K562 treated with DMSO at 1 percent for 24 hours (cell line): Measurements from ENCODE around the gene RMDN3. TPM values are rescaled to one million over a fixed set of nuclear protein-coding genes. Genes with fewer than 3 reads are reported as not detected.

Source experiments
- total RNA-seq: library from RNA; unstranded; fragments of 300-600 nt; gene quantifications from 2 replicates; pipeline ENCODE4 v1.2.3, GENCODE V29; 2022; ENCODE audit warnings: low read depth; ENCODE audit not compliant: insufficient read depth

RMDN3 gene, protein sequence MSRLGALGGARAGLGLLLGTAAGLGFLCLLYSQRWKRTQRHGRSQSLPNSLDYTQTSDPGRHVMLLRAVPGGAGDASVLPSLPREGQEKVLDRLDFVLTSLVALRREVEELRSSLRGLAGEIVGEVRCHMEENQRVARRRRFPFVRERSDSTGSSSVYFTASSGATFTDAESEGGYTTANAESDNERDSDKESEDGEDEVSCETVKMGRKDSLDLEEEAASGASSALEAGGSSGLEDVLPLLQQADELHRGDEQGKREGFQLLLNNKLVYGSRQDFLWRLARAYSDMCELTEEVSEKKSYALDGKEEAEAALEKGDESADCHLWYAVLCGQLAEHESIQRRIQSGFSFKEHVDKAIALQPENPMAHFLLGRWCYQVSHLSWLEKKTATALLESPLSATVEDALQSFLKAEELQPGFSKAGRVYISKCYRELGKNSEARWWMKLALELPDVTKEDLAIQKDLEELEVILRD
- total RNA-seq, result 45.3 and 54.5 TPM in 2 replicates

DNA sequence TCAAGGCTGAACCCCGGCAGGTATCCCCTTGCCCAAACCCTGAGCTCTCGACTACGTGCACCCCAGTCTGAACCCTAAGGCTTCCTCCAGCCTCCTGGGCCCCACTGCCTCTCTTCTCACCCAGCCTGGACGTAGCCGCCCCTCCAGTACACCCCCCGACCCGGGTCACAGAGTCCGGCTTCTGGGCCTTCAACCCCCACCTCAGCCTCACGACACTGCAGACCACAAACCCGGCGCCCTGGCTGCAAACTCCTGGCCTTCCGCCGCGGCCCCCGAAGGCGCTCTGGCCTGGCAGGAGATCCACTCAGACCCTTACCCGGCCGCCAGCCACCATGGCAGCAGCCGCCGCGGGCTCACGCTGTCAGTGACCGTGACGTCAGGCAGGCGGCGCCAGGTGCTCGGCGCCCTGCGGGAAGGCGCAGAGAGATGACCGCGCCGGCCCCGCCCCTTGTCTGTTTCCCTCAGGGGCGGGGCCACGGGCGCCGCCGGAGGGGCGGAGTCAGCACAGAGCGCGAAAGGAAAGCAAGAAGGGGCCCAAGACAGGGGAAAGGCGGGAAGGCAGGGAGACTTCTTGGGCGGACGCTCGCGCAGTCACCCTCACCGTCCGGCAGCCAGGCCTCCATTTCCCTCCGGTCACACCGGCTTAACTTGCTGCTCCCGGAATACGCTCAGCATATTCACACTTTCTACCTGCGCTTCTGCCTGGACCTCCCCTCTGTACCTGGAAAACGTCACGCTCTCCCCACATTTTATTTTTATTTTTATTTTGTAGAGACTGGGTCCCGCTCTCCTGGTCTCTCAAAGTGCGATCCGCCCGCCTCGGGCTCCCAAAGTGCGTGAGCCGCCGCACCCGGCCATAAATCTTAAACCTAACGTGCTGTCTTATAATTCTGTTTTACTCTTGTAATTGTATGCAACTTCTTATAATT is at the start of gene RMDN3:
RMDN3 (minus strand) TSS at position 372 of the 929 bp plus-strand sequence. CDS start 471 bp downstream, outside the sequence.

DNA sequence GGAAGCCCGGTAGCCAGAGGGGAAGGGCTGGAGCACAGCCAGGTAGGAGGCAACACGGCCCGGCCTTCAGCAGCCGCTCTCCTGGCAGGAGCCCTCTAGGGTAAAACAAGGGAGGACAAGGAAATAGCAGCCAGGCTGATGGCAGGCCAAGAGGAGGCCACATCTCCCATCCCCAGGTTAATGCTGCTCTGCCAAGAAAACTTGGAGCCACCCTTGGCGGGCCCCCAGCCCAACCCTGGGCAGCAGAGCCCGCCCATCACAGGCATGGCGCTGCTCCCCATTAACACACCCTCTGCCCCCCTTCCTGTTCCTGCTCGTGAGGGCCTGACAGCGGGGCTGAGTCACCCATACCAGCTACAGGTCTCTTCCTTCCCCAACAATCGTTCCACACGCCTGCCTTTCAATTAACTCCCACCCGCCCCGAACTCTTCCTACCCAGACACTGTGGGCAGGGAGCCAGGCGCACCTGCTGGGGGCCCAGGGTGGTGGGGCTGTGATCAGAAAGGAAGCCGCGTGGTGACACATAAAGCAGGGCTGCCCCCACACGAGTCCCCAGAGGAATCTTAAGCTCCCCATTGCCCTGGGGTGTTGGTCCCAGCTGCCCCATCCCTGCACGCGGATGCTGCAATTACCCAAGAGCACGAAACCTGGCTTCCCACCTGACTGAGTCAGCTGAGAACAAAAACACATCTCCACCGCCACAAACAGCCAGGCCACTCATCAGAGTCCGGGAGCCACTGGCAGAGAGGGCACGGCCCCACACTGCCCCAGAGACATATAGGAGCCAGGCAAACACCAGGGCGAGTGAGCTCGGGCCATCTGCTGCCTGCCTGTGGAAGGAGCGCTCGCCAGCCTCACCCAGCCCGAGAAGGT is 14.5 kb upstream of the RMDN3 start, which contains the start of gene C15orf62:
C15orf62 (plus strand) TSS at position 707 of the 873 bp plus-strand sequence. CDS start 516 bp downstream, outside the sequence.

DNA sequence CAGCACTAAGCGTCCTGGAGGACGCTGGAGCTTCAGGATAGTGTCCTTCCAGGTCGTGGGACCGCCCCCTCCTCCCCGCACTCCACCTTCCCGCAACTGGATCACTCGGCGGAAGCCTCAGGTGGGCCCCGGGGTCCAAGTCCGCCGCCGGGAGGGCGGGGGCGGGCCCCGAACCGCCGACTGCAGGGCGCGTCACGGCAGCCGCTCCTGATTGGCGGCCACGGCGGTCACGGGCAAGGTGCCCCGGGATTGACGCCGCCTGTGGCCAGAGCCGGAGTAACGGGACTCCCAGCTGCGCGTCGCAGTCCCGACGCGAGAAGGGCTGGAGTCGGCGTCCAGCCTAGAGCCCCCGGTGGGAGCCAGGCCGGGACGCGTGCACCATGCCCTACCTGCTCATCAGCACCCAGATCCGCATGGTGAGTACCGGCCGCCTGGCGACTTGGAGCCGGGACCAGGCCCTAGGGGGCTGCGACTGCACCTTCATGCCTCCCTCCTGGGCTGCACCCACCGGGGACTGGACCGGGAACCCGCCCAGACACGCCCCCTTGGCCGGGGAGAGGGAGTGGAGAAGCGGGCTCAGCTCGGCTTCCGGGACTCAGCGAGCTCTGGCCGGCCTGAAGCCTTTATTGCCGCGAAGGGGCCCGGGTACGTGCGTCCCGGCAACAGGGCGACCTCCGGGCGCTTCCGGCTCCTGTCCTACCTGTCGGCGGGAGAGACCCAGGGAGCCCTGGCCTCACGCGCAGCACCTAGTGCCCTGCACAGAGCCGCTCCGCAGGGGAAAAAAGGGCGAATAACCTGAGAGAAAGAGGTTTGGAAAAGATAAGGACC is 9.0 kb upstream of the RMDN3 start, which contains the start of gene GCHFR:
GCHFR (plus strand) TSS at position 268 of the 828 bp plus-strand sequence; CDS start at position 381, 113 bp downstream.

DNA sequence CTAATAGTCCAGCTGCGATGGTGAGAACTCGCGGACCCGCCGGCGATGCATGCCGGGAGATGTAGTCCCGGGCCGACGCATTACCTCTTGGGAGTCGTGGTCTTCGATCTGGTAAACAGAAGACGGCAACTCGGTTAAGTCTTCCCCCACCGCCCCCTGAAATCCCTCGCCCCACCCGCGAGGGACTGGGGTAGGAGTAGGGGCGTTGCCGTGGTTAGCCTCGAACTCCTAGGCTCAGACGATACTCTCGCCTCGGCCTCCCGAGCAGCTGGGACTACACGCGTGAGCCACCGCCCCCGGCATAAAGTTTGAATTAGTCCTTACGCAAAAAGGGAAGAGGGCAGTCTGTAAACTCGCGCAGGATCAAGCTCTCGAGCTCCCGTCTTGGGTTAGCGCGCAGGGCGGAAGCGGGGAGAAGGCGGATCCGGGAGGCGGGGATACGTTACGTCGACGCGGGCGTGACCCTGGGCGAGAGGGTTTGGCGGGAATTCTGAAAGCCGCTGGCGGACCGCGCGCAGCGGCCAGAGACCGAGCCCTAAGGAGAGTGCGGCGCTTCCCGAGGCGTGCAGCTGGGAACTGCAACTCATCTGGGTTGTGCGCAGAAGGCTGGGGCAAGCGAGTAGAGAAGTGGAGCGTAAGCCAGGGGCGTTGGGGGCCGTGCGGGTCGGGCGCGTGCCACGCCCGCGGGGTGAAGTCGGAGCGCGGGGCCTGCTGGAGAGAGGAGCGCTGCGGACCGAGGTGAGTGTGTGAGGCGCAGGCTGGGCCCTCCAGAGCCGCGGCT is 60.2 kb downstream of the RMDN3 start, which contains the start of gene RAD51:
RAD51 (plus strand) TSS at position 487 of the 781 bp plus-strand sequence. CDS start 3,585 bp downstream, outside the sequence.

Other genes with a start within 250 kb of the RMDN3 start
- 19.0 and 22.3 TPM in 2 replicates for gene CCDC32, start 190.2 kb downstream of the RMDN3 start, total RNA-seq
- 16.3 and 18.3 TPM in 2 replicates for gene RPUSD2, start 186.0 kb downstream of the RMDN3 start, total RNA-seq
- 14.3 and 18.8 TPM in 2 replicates for gene KNL1, start 161.0 kb downstream of the RMDN3 start, total RNA-seq
- gene RAD51, start 60.1 kb downstream of the RMDN3 start, total RNA-seq, result 28.1 and 32.5 TPM in 2 replicates
- 145 and 153 TPM in 2 replicates for gene GCHFR, start 8.8 kb upstream of the RMDN3 start, total RNA-seq
- 5.1 and 6.2 TPM in 2 replicates for gene C15orf62, start 14.7 kb upstream of the RMDN3 start, total RNA-seq
- 57.2 and 62.1 TPM in 2 replicates for gene ZFYVE19, start 51.8 kb upstream of the RMDN3 start, total RNA-seq
- gene DNAJC17, start 52.2 kb upstream of the RMDN3 start, total RNA-seq, result 14.4 and 18.0 TPM in 2 replicates
- not detected in 2 replicates for gene PPP1R14D, start 73.5 kb upstream of the RMDN3 start, total RNA-seq
- gene SPINT1, start 88.8 kb upstream of the RMDN3 start, total RNA-seq, result 9.2 and 10.3 TPM in 2 replicates
- gene RHOV, start 119.0 kb upstream of the RMDN3 start, total RNA-seq, result 1.9 and 2.5 TPM in 2 replicates
- 40.9 and 42.3 TPM in 2 replicates for gene VPS18, start 139.2 kb upstream of the RMDN3 start, total RNA-seq
- 0.91 and 1.6 TPM in 2 replicates for gene DLL4, start 174.1 kb upstream of the RMDN3 start, total RNA-seq
- gene CHAC1, start 198.2 kb upstream of the RMDN3 start, total RNA-seq, result 82.9 and 89.4 TPM in 2 replicates